Naive thymus-derived CD4-positive, alpha-beta T cell (primary cell): ENCODE measurements around the gene SGF29. TPM values are rescaled to one million over a fixed set of nuclear protein-coding genes. Genes with fewer than 3 reads are reported as not detected.
A peak's percentile ranks its signal among the peaks of the same experiment; 100 is the strongest.
"Not testable (repeated sequence)": the region's sequence is repeated elsewhere in the genome, so short reads cannot be mapped to it uniquely, and the experiment has no call there.

ENCODE experiments used
- ATAC-seq: fragments of 150-1000 bp; cut with Tn5 transposase; 2 replicates; pipeline ENCODE4 v1.10.0; 2021; ENCODE audit warnings: mild to moderate bottlenecking, moderate library complexity
- CTCF ChIA-PET: fragments of 350-600 bp; sonication (Branson Sonifier 250); formaldehyde crosslinking; loops from one replicate; lab custom pipeline; 2021; ENCODE audit warnings: antibody characterized with exemption; lab: Charles Lee
- POLR2A ChIA-PET: fragments of 350-600 bp; sonication (Branson Sonifier 250); formaldehyde crosslinking; loops from one replicate; lab custom pipeline; 2021; ENCODE audit warnings: antibody characterized with exemption, inconsistent platforms; lab: Charles Lee
- DNase-seq, 9 donors: peaks; one replicate each; pipeline versions ENCODE4 v3.0.0 to v3.0.0-alpha.2; 2020 to 2022; ENCODE audit warnings: mixed read lengths in 1 of 9
- H3K27ac ChIP-seq: one replicate; pipeline ENCODE4 v1.7.0; 2013; ENCODE audit warnings: mild to moderate bottlenecking, low read depth, low read length, moderate library complexity
- H3K27me3 ChIP-seq, 2 donors: one replicate each; pipeline ENCODE4 v1.7.0; 2013; ENCODE audit warnings: low read length in 2 of 2, mild to moderate bottlenecking in 2 of 2, moderate library complexity in 2 of 2; ENCODE audit not compliant: control insufficient read depth in 2 of 2, insufficient read depth in 2 of 2
- H3K36me3 ChIP-seq, 3 experiments: 1 replicate in 2 of 3; 2 replicates in 1 of 3; pipeline ENCODE4 v1.7.0; 2013; ENCODE audit warnings: low read length in 3 of 3, mild to moderate bottlenecking in 3 of 3, moderate library complexity in 1 of 3; ENCODE audit not compliant: insufficient read depth in 3 of 3, control insufficient read depth in 2 of 3
- H3K4me1 ChIP-seq, 2 donors: one replicate each; pipeline ENCODE4 v1.7.0; 2013; ENCODE audit warnings: low read length in 2 of 2, mild to moderate bottlenecking in 2 of 2, moderate library complexity in 1 of 2; ENCODE audit not compliant: control insufficient read depth in 2 of 2, insufficient read depth in 2 of 2
- H3K4me3 ChIP-seq: 2 replicates; pipeline ENCODE4 v1.7.0; 2013; ENCODE audit warnings: mild to moderate bottlenecking, low read length
- H3K9me3 ChIP-seq, 3 experiments: 1 replicate in 2 of 3; 2 replicates in 1 of 3; pipeline ENCODE4 v1.7.0; 2013; ENCODE audit warnings: low read length in 3 of 3; ENCODE audit not compliant: control insufficient read depth in 2 of 3
- H3K27ac Mint-ChIP-seq, 9 donors: one replicate each; pipeline ENCODE4 v1.8.0; 2020 to 2022; ENCODE audit warnings: mixed read lengths in 9 of 9, mild to moderate bottlenecking in 8 of 9, moderate library complexity in 5 of 9, inconsistent platforms in 2 of 9
- H3K27me3 Mint-ChIP-seq, 5 donors: one replicate each; pipeline ENCODE4 v1.8.0; 2021 to 2022; ENCODE audit warnings: mixed read lengths in 5 of 5, mild to moderate bottlenecking in 1 of 5
- H3K36me3 Mint-ChIP-seq, 5 donors: one replicate each; pipeline ENCODE4 v1.8.0; 2020 to 2022; ENCODE audit warnings: mixed read lengths in 5 of 5, mild to moderate bottlenecking in 3 of 5, inconsistent platforms in 1 of 5
- H3K4me1 Mint-ChIP-seq, 7 donors: one replicate each; pipeline ENCODE4 v1.8.0; 2020 to 2022; ENCODE audit warnings: mixed read lengths in 7 of 7, mild to moderate bottlenecking in 3 of 7, inconsistent platforms in 1 of 7
- H3K4me3 Mint-ChIP-seq, 10 donors: one replicate each; pipeline ENCODE4 v1.8.0; 2020 to 2022; ENCODE audit warnings: mild to moderate bottlenecking in 10 of 10, mixed read lengths in 10 of 10, moderate library complexity in 6 of 10, inconsistent platforms in 2 of 10
- H3K9me3 Mint-ChIP-seq, 11 donors: one replicate each; pipeline ENCODE4 v1.8.0; 2020 to 2022; ENCODE audit warnings: mixed read lengths in 11 of 11, mild to moderate bottlenecking in 4 of 11, inconsistent platforms in 1 of 11, moderate library complexity in 1 of 11
- intact Hi-C, 2 donors: fragments of 100-400 bp; cut with micrococcal nuclease; formaldehyde crosslinking; loops; one replicate each; pipeline ENCODE4 v1.15.1; 2023
- polyA plus RNA-seq, 2 donors: library from polyadenylated mRNA; unstranded; fragments of 300-500 nt; fragmentation: Illumina TruSeq; gene quantifications; one replicate each; pipeline ENCODE4 v1.2.3, GENCODE V29; 2021
- total RNA-seq, 6 experiments: library from RNA in 5 of 6; stranded (reverse) in 5 of 6; gene quantifications; 1 replicate in 5 of 6; 2 replicates in 1 of 6; pipeline ENCODE4 v1.2.3 and lab custom pipeline; 2021 to 2026

SGF29 gene
- total and polyA plus RNA-seq, 7 experiments from 2014 or later = 41.5 to 85.6 (median 68.2) TPM

DNA sequence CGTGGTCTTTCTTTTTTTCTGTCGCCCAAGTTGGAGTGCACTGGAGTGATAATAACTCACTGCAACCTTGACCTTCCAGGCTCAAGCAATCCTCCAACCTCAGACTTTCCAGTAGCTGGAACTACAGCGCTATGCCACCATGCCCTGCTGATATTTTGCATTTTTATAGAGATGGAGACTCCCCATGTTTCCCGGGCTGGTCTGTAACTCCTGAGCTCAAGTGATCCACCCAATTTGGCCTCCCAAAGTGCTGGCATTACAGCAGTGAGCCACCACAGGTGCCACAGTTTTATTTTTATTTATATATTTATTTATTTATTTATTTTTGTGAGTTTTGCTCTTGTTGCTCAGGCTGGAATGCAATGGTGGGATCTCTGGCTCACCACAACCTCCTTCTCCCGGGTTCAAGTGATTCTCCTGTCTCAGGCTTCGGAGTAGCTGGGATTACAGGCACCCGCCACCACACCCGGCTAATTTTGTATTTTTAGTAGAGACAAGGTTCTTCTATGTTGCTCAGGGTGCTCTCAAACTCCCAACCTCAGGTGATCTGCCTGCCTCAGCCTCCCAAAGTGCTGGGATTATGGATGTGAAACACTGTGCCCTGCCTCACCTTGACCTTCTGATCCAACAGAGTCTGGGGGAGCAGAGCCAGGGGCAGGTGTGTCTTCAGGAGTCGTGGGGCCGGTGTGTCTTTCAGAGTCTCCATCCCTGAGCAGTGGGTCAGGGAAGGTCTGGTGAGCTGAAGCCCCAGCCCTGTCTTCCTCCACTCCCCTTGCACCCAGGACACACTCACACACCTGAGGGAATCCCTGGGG lies 54.2 kb downstream of the SGF29 start:
- H3K27me3 Mint-ChIP-seq, H3K36me3 Mint-ChIP-seq, DNase-seq, ATAC-seq, H3K9me3 ChIP-seq, intact Hi-C loops, H3K36me3 ChIP-seq, H3K27ac Mint-ChIP-seq, H3K27ac ChIP-seq, H3K4me1 ChIP-seq, H3K27me3 ChIP-seq, H3K4me3 Mint-ChIP-seq, H3K4me3 ChIP-seq, H3K9me3 Mint-ChIP-seq: not testable (repeated sequence)
- ChIA-PET POLR2A (interaction anchor here (1.0 kb wide), 1 partner anchor 114 kb away, joined by 3 read pairs; the partner anchor contains the start of gene APOBR), CTCF (interaction anchor here (1.0 kb wide), 1 partner anchor 13 kb away, joined by 3 read pairs; no protein-coding TSS in a partner anchor)
- peaks cover 10 to 25% (median 14%) of the 10 kb centered on the region in 7 donors for H3K4me1 Mint-ChIP-seq

GRCh38 chr16:28608496-28608808 lies 54.7 kb downstream of the SGF29 start:
- H3K36me3 ChIP-seq, CTCF ChIA-PET, POLR2A ChIA-PET, H3K4me3 Mint-ChIP-seq, H3K27me3 Mint-ChIP-seq, H3K9me3 Mint-ChIP-seq, H3K4me3 ChIP-seq, H3K27me3 ChIP-seq, H3K27ac Mint-ChIP-seq, H3K9me3 ChIP-seq, H3K36me3 Mint-ChIP-seq, intact Hi-C loops, H3K4me1 ChIP-seq, H3K27ac ChIP-seq, ATAC-seq, DNase-seq: not testable (repeated sequence)
- peaks cover 10 to 25% (median 14%) of the 10 kb centered on the region in 7 donors for H3K4me1 Mint-ChIP-seq

DNA sequence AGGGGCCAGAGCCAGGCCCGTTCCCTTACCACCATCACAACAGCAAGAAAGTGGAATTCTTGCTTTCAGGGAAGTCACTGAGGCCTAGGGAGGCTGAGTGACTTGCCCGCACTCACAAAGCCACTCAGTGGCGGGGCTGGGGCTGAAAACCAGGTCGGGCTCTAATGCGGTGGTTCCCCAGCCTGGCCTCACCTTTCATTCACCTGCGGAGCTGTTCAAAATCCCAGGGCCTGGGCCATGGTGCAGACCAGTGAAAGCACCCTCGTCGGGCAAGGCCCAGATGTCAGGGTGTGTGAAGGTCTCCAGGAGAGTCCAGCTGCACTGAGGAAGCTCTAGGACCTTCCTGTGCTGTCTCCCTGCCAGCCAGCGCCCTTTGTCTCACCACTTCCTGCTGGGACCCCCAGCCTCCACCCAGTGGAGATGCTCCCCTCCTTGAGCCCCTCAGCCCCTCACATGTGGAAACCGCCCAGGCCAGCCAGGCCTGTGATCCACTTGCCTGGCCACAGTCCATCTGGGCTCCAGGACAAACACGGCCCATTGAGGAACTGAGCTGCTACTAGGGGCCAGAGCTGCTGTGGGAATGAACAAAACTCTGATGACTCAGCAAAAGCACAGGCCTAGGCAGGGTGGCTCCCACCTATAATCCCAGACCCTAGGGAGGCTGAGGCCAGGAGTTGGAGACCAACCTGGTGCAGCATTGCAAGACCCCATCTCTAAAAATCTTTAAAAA lies 55.3 kb downstream of the SGF29 start:
- H3K27me3 Mint-ChIP-seq, POLR2A ChIA-PET, H3K4me1 ChIP-seq, ATAC-seq, H3K36me3 Mint-ChIP-seq, intact Hi-C loops, H3K9me3 Mint-ChIP-seq, H3K27me3 ChIP-seq, H3K4me3 ChIP-seq, DNase-seq, H3K9me3 ChIP-seq, H3K27ac ChIP-seq, H3K36me3 ChIP-seq, H3K4me3 Mint-ChIP-seq, CTCF ChIA-PET: not testable (repeated sequence)
- Mint-ChIP-seq H3K4me1 (peaks cover 10 to 25% (median 14%) of the 10 kb centered on the region in 7 donors), H3K27ac (peak overlapping the region in 1 of 9 donors; percentile 55)

DNA sequence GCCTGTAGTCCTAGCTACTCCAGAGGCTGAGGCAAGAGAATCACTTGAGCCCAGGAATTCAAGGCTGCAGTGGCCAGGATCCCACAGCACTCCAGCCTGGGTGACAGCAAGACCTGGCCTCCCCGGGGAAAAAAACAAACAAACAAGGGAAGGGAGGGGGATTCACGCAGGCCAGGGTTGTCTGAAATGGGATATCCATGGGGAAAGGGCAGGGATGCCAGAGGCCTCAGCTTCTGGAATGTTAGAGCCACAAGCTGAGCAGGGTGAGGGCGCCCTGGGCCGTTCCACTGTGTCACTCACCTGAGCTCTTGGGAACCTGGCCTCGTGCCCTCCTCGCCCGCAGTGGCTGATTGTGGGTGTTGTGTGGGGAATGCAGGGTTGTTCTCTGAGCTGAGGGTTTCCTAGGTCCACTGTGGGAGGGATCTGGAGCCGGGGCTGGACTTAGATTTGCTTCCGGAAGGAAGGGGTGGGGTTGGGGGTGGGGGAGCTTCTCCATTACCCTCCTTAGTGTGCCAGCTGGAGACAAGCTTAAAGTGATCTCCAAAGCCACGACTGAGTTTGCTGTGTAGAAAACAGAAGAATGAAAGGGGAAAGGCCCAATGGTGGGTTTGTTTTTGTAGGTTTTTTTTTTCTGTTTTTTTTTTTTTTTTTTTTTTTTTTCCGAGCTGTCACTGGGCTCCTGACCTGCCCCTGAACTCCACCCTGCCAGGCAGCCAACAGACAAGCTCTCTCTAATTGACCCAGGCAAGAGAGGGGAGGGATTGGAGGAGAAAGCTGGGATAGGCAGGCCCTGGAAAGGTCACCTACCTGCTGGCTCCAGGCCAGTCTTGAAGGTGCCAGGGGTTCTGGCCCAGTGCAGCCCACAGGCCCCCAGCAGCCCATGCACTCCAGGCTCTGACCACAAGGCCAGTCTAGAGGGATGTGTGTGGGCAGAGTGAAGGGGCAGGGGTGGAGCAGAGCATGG lies 56.2 kb downstream of the SGF29 start, which contains the start of gene SULT1A1:
Gene SULT1A1, minus strand, starts transcription at position 414 of the 964 bp plus-strand sequence. CDS start 1,189 bp downstream, outside the sequence.
- H3K4me3 Mint-ChIP-seq = peak within 1 kb of the TSS in 6 of 10 donors; percentile 2 to 41 (median 28)
- Histone ChIP-seq H3K9me3 (no peaks in the 10 kb centered on the region), H3K4me1 (peaks cover 0 to 9% of the 10 kb centered on the region in 2 donors), H3K4me3 (no peak within 1 kb of the TSS), H3K27ac (no peak within 1 kb of the TSS), H3K36me3 (no peaks in the 10 kb centered on the region), H3K27me3 (no peaks in the 10 kb centered on the region)
- ATAC-seq (peak; percentile 36), DNase-seq (no peak)
- CTCF ChIA-PET = no interaction called here
- H3K27me3 Mint-ChIP-seq = no peaks in the 10 kb centered on the region
- peaks cover 0 to 5% (median 3%) of the 10 kb centered on the region in 5 donors for H3K36me3 Mint-ChIP-seq
- peak within 1 kb of the TSS in 6 of 9 donors; percentile 45 to 62 (median 58) for H3K27ac Mint-ChIP-seq
- H3K4me1 Mint-ChIP-seq = peaks cover 10 to 24% (median 14%) of the 10 kb centered on the region in 7 donors
- intact Hi-C loops = no loop called here
- H3K9me3 Mint-ChIP-seq = no peaks in the 10 kb centered on the region
- POLR2A ChIA-PET = interaction anchor here (1.2 to 1.4 kb wide), 2 partner anchors 12 to 13 kb away, joined by 3 to 5 read pairs; partner anchors contain the start of gene SULT1A2

GRCh38 chr16:28610595-28611191 lies 57.0 kb downstream of the SGF29 start:
- H3K4me3 ChIP-seq = no peak overlapping the region
- Mint-ChIP-seq H3K27me3 (no peaks in the 10 kb centered on the region), H3K9me3 (no peaks in the 10 kb centered on the region), H3K4me1 (peaks cover 10 to 24% (median 14%) of the 10 kb centered on the region in 7 donors), H3K27ac (peak overlapping the region in 7 of 9 donors; percentile 29 to 62 (median 47)), H3K4me3 (peak overlapping the region in 5 of 10 donors; percentile 1 to 38 (median 16)), H3K36me3 (peaks cover 0 to 5% (median 3%) of the 10 kb centered on the region in 5 donors)
- no peaks in the 10 kb centered on the region for H3K9me3 ChIP-seq
- H3K36me3 ChIP-seq = no peaks in the 10 kb centered on the region
- intact Hi-C loops = no loop called here
- H3K27ac ChIP-seq = no peak overlapping the region
- no peaks in the 10 kb centered on the region for H3K27me3 ChIP-seq
- DNase-seq (no peak), ATAC-seq (no peak)
- peaks cover 0 to 9% of the 10 kb centered on the region in 2 donors for H3K4me1 ChIP-seq
- ChIA-PET CTCF (no interaction called here), POLR2A (interaction anchor here (0.9 to 1.4 kb wide), 3 partner anchors 13 to 16 kb away, joined by 3 to 5 read pairs (median 5); partner anchors contain the start of gene SULT1A2)
